Osteoblast (primary cell): ENCODE measurements around the gene CACUL1. TPM values are rescaled to one million over a fixed set of nuclear protein-coding genes. Genes with fewer than 3 reads are reported as not detected.

Experiments
- DNase-seq: peaks from one replicate; pipeline ENCODE4 v3.0.0; 2011; ENCODE audit warnings: low spot score, mixed read lengths; ENCODE audit not compliant: insufficient read length; ENCODE audit errors: missing footprints
- H2AFZ ChIP-seq: 2 replicates; pipeline ENCODE4 v1.6.0; 2011; ENCODE audit warnings: mild to moderate bottlenecking, low read length
- H3K27ac ChIP-seq: 2 replicates; pipeline ENCODE4 v1.5.1; 2011; ENCODE audit warnings: mild to moderate bottlenecking, low read depth, low read length, moderate library complexity
- H3K27me3 ChIP-seq: 2 replicates; pipeline ENCODE4 v1.6.0; 2012; ENCODE audit warnings: mild to moderate bottlenecking, control low read depth, inconsistent platforms, low read length, moderate library complexity; ENCODE audit not compliant: insufficient read depth
- H3K36me3 ChIP-seq: 2 replicates; pipeline ENCODE4 v1.5.1; 2011; ENCODE audit warnings: mild to moderate bottlenecking, low read length, control low read depth, moderate library complexity; ENCODE audit not compliant: insufficient read depth
- H3K4me1 ChIP-seq: 2 replicates; pipeline ENCODE4 v1.5.1; 2011; ENCODE audit warnings: mild to moderate bottlenecking, low read length, control low read depth, moderate library complexity; ENCODE audit not compliant: insufficient read depth
- H3K4me2 ChIP-seq: 2 replicates; pipeline ENCODE4 v1.6.0; 2011; ENCODE audit warnings: mild to moderate bottlenecking, low read length; ENCODE audit not compliant: insufficient read depth
- H3K4me3 ChIP-seq: fragments of 200-600 bp; sonication (generic); 3 replicates; pipeline ENCODE4 v1.5.1; 2012; ENCODE audit warnings: mild to moderate bottlenecking, low read length, inconsistent platforms; ENCODE audit not compliant: insufficient read depth
- H3K79me2 ChIP-seq: 2 replicates; pipeline ENCODE4 v1.6.0; 2012; ENCODE audit warnings: mild to moderate bottlenecking, low read length, control low read depth, inconsistent platforms; ENCODE audit not compliant: insufficient read depth
- H3K9me3 ChIP-seq: 2 replicates; pipeline ENCODE4 v1.5.1; 2011; ENCODE audit warnings: low read depth, low read length, control low read depth
- H4K20me1 ChIP-seq: 2 replicates; pipeline ENCODE4 v1.6.0; 2012; ENCODE audit warnings: mild to moderate bottlenecking, low read length, control low read depth; ENCODE audit not compliant: insufficient read depth
- CTCF ChIP-seq: IDR thresholded peaks from 2 replicates; pipeline ENCODE4 v1.5.1; 2011; ENCODE audit warnings: mild to moderate bottlenecking, low read depth, low read length, moderate library complexity; ENCODE audit errors: extremely low read depth
- total RNA-seq: library from RNA; depleted of rRNA; stranded (reverse); fragments of >200 nt; gene quantifications from 2 replicates; pipeline ENCODE4 v1.2.3, GENCODE V29; 2012

Gene CACUL1
- total RNA-seq, 1 donor: 32.6 TPM

DNA sequence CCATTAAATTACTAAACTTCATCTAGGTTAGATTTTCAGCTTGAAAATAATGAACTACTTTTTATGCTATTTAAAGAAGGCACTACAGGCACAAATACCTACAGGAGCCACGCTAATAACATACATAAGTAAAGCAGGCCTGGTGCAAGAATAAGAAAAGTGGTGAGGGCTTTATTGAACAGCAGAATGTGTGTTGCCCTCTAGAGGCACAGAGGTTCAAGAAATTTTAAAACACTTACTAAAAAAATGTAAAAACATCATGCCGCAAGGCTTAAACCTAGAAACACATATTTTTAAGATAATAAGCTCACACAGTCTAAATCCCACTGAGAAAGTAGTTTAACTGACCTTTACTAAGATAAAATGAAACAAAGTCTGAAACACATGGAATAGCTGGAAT is 20.3 kb downstream of the CACUL1 start:
- H3K36me3 ChIP-seq: no peaks in the 10 kb centered on the region
- peaks cover 56% of the 10 kb centered on the region for H4K20me1 ChIP-seq
- H3K4me3 ChIP-seq: no peak overlapping the region
- peaks cover 98% of the 10 kb centered on the region for H3K79me2 ChIP-seq
- no peaks in the 10 kb centered on the region for H3K27me3 ChIP-seq
- H3K9me3 ChIP-seq: no peaks in the 10 kb centered on the region
- peak; percentile 33 for TF ChIP-seq CTCF
- no peak overlapping the region for H2AFZ ChIP-seq
- H3K4me2 ChIP-seq: no peak overlapping the region
- H3K4me1 ChIP-seq: no peaks in the 10 kb centered on the region
- DNase-seq: no peak
- H3K27ac ChIP-seq: no peak overlapping the region

DNA sequence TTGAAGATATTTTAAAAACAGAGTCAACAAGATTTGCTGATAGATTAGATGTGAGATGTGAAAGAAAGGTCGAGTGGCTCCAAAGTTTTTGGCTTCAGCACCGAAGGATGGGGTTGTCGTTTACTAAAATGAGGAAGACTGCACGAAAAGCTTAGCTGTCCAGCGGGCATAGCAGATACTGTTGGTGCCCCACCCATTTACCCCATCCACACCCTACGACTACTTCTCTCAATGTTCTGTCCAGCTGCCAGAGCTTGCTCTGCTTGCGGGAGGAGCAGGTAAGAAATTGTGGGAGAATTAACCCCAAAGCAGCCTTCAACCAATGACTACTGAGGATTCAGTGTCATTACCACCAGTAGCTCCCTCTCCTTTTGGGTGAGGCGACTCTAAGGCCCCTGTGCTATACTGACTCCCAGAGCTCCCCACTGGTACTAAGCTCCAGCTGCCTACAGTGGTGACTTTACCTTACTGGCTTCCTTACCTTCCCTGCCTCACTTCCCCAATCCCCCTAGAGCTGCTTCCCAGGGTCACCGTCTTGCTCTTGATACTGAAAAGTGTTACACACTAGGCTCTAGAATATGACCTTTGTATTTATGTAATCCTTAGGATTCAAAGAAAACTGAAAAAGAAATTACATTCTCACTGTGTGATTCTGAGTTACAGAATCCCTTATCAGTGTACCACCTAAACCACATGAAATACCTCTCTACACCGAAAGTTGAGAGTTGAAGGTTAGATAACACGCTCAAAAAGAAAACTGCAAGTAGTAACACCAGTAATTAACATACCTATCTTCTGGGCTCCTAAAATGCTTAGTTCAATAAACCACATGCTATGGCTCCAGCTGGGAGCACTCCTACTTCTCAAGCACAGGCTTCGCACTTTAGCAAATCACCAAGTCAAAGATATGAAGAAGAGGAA is 22.3 kb downstream of the CACUL1 start:
- no peak for TF ChIP-seq CTCF
- Histone ChIP-seq H3K9me3 (no peaks in the 10 kb centered on the region), H4K20me1 (peaks cover 49% of the 10 kb centered on the region), H3K36me3 (no peaks in the 10 kb centered on the region), H3K27ac (no peak overlapping the region), H3K4me3 (no peak overlapping the region), H3K79me2 (peaks cover 91% of the 10 kb centered on the region), H3K27me3 (no peaks in the 10 kb centered on the region), H3K4me2 (no peak overlapping the region), H3K4me1 (no peaks in the 10 kb centered on the region), H2AFZ (no peak overlapping the region)
- DNase-seq: no peak

DNA sequence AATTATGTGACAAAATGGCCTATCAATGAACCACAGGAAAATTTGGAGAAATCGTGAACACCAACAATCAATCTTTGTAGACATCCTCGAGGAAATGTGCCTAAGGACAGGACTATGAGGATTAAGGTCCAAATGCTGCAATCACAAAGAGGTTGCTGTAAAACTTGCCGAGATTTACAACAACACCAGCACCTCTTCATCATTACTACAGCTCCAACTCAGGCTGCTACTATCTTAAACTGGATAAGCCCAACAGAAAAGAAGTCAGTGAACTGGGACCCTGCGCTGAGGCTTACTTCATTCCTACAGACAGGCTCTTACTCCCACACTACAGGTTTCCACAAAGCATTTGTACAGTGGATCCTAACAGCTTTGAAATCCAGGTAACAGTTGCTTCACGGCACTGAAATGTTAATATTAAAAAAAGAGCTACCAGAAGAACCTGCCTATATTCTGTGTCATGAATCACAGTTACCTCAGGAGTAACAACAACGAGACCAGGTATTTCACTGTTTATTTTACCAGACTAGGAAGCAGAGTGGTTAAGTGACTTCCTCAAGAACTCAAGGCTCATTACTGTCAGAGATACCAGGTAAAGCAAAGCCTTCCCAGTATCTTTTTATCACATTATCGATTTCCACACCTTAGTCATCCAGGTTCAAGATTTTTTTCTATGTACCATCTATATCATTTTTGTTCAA is 23.9 kb downstream of the CACUL1 start:
- H3K4me3 ChIP-seq: no peak overlapping the region
- H2AFZ ChIP-seq: no peak overlapping the region
- H3K4me1 ChIP-seq: peaks cover 5% of the 10 kb centered on the region
- H3K36me3 ChIP-seq: no peaks in the 10 kb centered on the region
- H3K4me2 ChIP-seq: no peak overlapping the region
- no peaks in the 10 kb centered on the region for H3K9me3 ChIP-seq
- no peak overlapping the region for H3K27ac ChIP-seq
- peaks cover 36% of the 10 kb centered on the region for H4K20me1 ChIP-seq
- no peak for DNase-seq
- H3K27me3 ChIP-seq: no peaks in the 10 kb centered on the region
- no peak for TF ChIP-seq CTCF
- H3K79me2 ChIP-seq: peaks cover 87% of the 10 kb centered on the region
